Stomach (tissue), 4 donors: ENCODE measurements around the gene KRT85.

Source experiments
- POLR2A ChIP-seq, 4 donors: fragments of 450-650 bp; IDR thresholded peaks; one replicate each; pipeline ENCODE4 v1.6.1; 2016; ENCODE audit warnings: antibody characterized with exemption in 4 of 4, control low read depth in 2 of 4, mild to moderate bottlenecking in 1 of 4, moderate library complexity in 1 of 4
- TF ChIP-seq, protein P1 (sequence below), 7 experiments: fragments of 450-650 bp in 4 of 7; fragments of 200-600 bp in 3 of 7; sonication (generic) in 3 of 7; IDR thresholded peaks; one replicate each; pipeline ENCODE4 v1.5.1; 2016 to 2019; ENCODE audit warnings: antibody characterized with exemption in 7 of 7, control low read depth in 2 of 7, mild to moderate bottlenecking in 1 of 7

DNA sequence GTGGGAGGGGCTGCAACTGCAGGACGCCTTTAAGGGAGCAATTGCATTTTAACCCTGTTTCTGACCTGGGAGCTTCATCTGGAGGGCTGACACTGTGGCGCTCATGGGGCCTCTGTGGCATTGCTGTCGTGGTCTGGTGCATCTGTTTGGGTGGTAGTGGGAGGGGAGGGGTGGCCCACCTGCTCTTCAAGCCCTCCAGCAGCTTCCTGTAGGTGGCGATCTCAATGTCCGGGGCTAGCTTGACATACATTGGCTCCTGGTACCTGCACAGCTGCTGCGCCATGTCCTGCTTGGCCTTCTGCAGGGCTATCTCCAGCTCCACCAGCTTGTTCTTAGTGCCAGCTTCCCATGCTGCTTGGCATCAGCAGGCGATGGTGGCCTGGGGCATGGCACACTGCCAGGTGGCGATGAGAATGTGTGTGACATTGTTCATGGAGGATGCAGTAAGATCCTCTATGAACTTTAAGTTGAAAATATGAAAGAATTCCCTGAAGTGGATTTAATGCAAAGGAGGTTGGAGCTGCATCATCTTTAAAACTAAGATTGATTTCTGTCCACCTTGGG lies 46.6 kb upstream of the KRT85 start:
- TF ChIP-seq, protein P1, sequence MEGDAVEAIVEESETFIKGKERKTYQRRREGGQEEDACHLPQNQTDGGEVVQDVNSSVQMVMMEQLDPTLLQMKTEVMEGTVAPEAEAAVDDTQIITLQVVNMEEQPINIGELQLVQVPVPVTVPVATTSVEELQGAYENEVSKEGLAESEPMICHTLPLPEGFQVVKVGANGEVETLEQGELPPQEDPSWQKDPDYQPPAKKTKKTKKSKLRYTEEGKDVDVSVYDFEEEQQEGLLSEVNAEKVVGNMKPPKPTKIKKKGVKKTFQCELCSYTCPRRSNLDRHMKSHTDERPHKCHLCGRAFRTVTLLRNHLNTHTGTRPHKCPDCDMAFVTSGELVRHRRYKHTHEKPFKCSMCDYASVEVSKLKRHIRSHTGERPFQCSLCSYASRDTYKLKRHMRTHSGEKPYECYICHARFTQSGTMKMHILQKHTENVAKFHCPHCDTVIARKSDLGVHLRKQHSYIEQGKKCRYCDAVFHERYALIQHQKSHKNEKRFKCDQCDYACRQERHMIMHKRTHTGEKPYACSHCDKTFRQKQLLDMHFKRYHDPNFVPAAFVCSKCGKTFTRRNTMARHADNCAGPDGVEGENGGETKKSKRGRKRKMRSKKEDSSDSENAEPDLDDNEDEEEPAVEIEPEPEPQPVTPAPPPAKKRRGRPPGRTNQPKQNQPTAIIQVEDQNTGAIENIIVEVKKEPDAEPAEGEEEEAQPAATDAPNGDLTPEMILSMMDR (IDR thresholded peaks at IDR 0.05) = no peak
- TF ChIP-seq POLR2A (IDR thresholded peaks at IDR 0.05) = no peak
